Endothelial cell of umbilical vein (primary cell): Measurements from ENCODE around the gene RHOA. TPM values are rescaled to one million over a fixed set of nuclear protein-coding genes. Genes with fewer than 3 reads are reported as not detected.

Source experiments
- BruUV-seq: library from RNA; stranded (reverse); fragments of 400-500 nt; replicated peaks from 2 replicates; lab custom pipeline; 2021; lab: Mats Ljungman, UMichigan
- CTCF ChIA-PET: fragments of 300-600, 350-600 bp; sonication (Branson Sonifier 250); formaldehyde crosslinking; loops from one replicate; lab custom pipeline; 2021; ENCODE audit warnings: antibody characterized with exemption, inconsistent platforms; lab: Charles Lee
- POLR2A ChIA-PET: fragments of 300-600, 350-600 bp; sonication (Branson Sonifier 250); formaldehyde crosslinking; loops from one replicate; lab custom pipeline; 2021; ENCODE audit warnings: antibody characterized with exemption, inconsistent platforms; lab: Charles Lee
- DNase-seq: peaks from one replicate; pipeline ENCODE4 v3.0.0-alpha.2; 2011; ENCODE audit warnings: low read depth, low spot score
- FAIRE-seq: peaks from 2 replicates; lab custom pipeline; 2011; peaks lifted over from hg19 to GRCh38; lab: Jason Lieb, UNC
- H2AFZ ChIP-seq: 2 replicates; pipeline ENCODE4 v1.6.0; 2012; ENCODE audit warnings: low read depth, low read length, control low read depth, inconsistent platforms
- H3K27ac ChIP-seq: 2 replicates; pipeline ENCODE4 v1.5.1; 2011; ENCODE audit warnings: low read depth, mild to moderate bottlenecking, control low read depth, low read length, moderate library complexity; ENCODE audit not compliant: insufficient read depth
- H3K27me3 ChIP-seq, 2 experiments: 2 replicates each; pipeline versions ENCODE4 v1.6.0 to v1.6.1; 2011; ENCODE audit warnings: low read length in 2 of 2, mixed read lengths in 1 of 2; ENCODE audit not compliant: control insufficient read depth in 2 of 2, insufficient read depth in 2 of 2
- H3K36me3 ChIP-seq, 2 experiments: 2 replicates in 1 of 2; 3 replicates in 1 of 2; pipeline ENCODE4 v1.5.1; 2011; ENCODE audit warnings: low read length in 2 of 2, mild to moderate bottlenecking in 1 of 2, moderate library complexity in 1 of 2; ENCODE audit not compliant: control insufficient read depth in 2 of 2, insufficient read depth in 2 of 2; ENCODE audit errors: extremely low read depth in 1 of 2
- H3K4me1 ChIP-seq: 3 replicates; pipeline ENCODE4 v1.5.1; 2011; ENCODE audit warnings: mild to moderate bottlenecking, low read length; ENCODE audit not compliant: control insufficient read depth, insufficient read depth; ENCODE audit errors: extremely low read depth
- H3K4me2 ChIP-seq: 2 replicates; pipeline ENCODE4 v1.6.1; 2011; ENCODE audit warnings: low read length, control low read depth, mixed read lengths; ENCODE audit not compliant: insufficient read depth
- H3K4me3 ChIP-seq, 3 experiments: fragments of 200-600 bp in 1 of 3; sonication (generic), shearing (Covaris generic) in 1 of 3; replicated peaks in 1 of 3; 2 replicates each; pipeline ENCODE4 v1.5.1; 2011 to 2016; ENCODE audit warnings: control low read depth in 3 of 3, low read length in 3 of 3, mild to moderate bottlenecking in 2 of 3, inconsistent platforms in 1 of 3, low read depth in 1 of 3, moderate library complexity in 1 of 3; ENCODE audit not compliant: insufficient read depth in 1 of 3
- H3K79me2 ChIP-seq: 2 replicates; pipeline ENCODE4 v1.6.0; 2012; ENCODE audit warnings: low read length, inconsistent platforms; ENCODE audit not compliant: control insufficient read depth, insufficient read depth
- H3K9ac ChIP-seq: replicated peaks from 2 replicates; pipeline ENCODE3; 2011; ENCODE audit warnings: low read length, control low read depth; ENCODE audit not compliant: insufficient read depth; ENCODE audit errors: extremely low read depth
- H3K9me1 ChIP-seq: replicated peaks from 3 replicates; pipeline ENCODE4 v1.6.0; 2011; ENCODE audit warnings: mild to moderate bottlenecking, low read length; ENCODE audit not compliant: control insufficient read depth, insufficient read depth; ENCODE audit errors: extremely low read depth
- H3K9me3 ChIP-seq: replicated peaks from 2 replicates; pipeline ENCODE4 v1.5.1; 2012; ENCODE audit warnings: low read length, inconsistent platforms; ENCODE audit not compliant: control insufficient read depth, insufficient read depth
- H4K20me1 ChIP-seq: replicated peaks from 2 replicates; pipeline ENCODE3; 2011; ENCODE audit warnings: mild to moderate bottlenecking, low read length; ENCODE audit not compliant: control insufficient read depth, insufficient read depth; ENCODE audit errors: extremely low read depth
- EZH2 ChIP-seq: IDR thresholded peaks from 2 replicates; pipeline ENCODE4 v1.6.1; 2012; ENCODE audit warnings: borderline replicate concordance, low read depth, mild to moderate bottlenecking, moderate library complexity, low read length, inconsistent platforms; ENCODE audit not compliant: severe bottlenecking
- FOS ChIP-seq: IDR thresholded peaks from 2 replicates; pipeline ENCODE4 v1.6.1; 2011; ENCODE audit warnings: mild to moderate bottlenecking, low read length, moderate library complexity, borderline replicate concordance; ENCODE audit not compliant: insufficient read depth
- GATA2 ChIP-seq: IDR thresholded peaks from 2 replicates; pipeline ENCODE4 v1.7.0; 2011; ENCODE audit warnings: low read depth, mild to moderate bottlenecking, moderate library complexity, mixed read lengths, low read length; ENCODE audit not compliant: insufficient read length, insufficient read depth
- JUN ChIP-seq: IDR thresholded peaks from 2 replicates; pipeline ENCODE4 v1.6.1; 2011; ENCODE audit warnings: borderline replicate concordance, low read depth; ENCODE audit not compliant: insufficient read length, insufficient read depth
- POLR2A ChIP-seq: IDR thresholded peaks from 2 replicates; pipeline ENCODE4 v1.6.1; 2012; ENCODE audit warnings: low read depth, mild to moderate bottlenecking, control low read depth, low read length
- POLR2AphosphoS5 ChIP-seq: IDR thresholded peaks from 2 replicates; pipeline ENCODE4 v1.6.1; 2012; ENCODE audit warnings: low read depth, mild to moderate bottlenecking, control low read depth, low read length, moderate library complexity; ENCODE audit not compliant: insufficient read depth
- dilution Hi-C: fragments of 300-500 bp; cut with MboI; formaldehyde crosslinking; loops from one replicate; pipeline ENCODE4 v1.15.0; 2019; ENCODE audit warnings: low sequenced_read_pairs; ENCODE audit not compliant: extremely low pct_ligation_motif_present
- intact Hi-C: fragments of 100-400 bp; cut with micrococcal nuclease; formaldehyde crosslinking; loops from one replicate; pipeline ENCODE4 v1.10.0; 2022
- polyA plus RNA-seq, 4 experiments: library from polyadenylated mRNA; depleted of rRNA in 3 of 4; stranded (reverse) in 3 of 4; unstranded in 1 of 4; fragments of >200 nt; gene quantifications; 2 replicates each; pipeline versions ENCODE4 v1.2.1 to v1.2.3, GENCODE V29; 2011 to 2012; ENCODE audit warnings: missing spikeins in 1 of 4
- total RNA-seq: library from RNA; stranded (reverse); gene quantifications from 2 replicates; pipeline ENCODE4 v1.2.3, GENCODE V29; 2021
- TF ChIP-seq, protein P1 (sequence below): IDR thresholded peaks from 2 replicates; pipeline ENCODE4 v1.6.1; 2011; ENCODE audit not compliant: insufficient read depth, insufficient read length

The RHOA gene
- total and polyA plus RNA-seq, 2 donors (not counting 3 experiments of a cell fraction or from before 2014, with no cell fraction given), result 450 to 580 TPM

DNA sequence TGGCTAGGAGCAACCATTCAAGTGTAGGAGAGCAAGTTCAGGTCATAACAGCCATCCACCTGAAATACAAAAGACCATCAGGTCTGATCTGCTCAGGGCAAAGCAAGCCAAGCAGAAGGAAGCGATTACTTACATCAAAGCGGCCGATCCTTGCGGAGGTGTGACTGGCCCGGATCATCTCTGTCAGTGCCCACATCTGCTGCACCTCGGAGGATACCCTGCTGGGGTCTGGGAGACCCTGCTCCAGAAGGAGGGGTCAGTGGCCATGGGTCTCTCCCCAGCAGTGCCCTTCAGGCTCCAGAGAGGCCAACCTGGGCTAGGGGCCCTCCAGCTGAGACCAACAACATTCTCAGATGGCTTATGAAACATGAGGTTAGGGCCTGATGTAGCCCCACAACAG, 13.0 kb upstream of the RHOA start:
- FAIRE-seq (no peak), DNase-seq (no peak)
- no peaks in the 10 kb centered on the region for H3K9me3 ChIP-seq
- no peaks in the 10 kb centered on the region for H3K79me2 ChIP-seq
- H3K4me3 ChIP-seq, result no peak overlapping the region
- H4K20me1 ChIP-seq, result no peaks in the 10 kb centered on the region
- H3K27ac ChIP-seq, result no peak overlapping the region
- no peak overlapping the region for H2AFZ ChIP-seq
- dilution Hi-C loops (no loop called here), intact Hi-C loops (loop anchor here (5.0 kb wide), 1 partner anchor 333 kb away; the partner anchor contains the start of gene QRICH1)
- ChIA-PET POLR2A (no interaction called here), CTCF (interaction anchor here (1.6 kb wide), 1 partner anchor 24 kb away, joined by 5 read pairs; no protein-coding TSS in a partner anchor)
- H3K9me1 ChIP-seq, result no peaks in the 10 kb centered on the region
- TF ChIP-seq, protein P1, sequence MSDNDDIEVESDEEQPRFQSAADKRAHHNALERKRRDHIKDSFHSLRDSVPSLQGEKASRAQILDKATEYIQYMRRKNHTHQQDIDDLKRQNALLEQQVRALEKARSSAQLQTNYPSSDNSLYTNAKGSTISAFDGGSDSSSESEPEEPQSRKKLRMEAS, result no peak
- TF ChIP-seq GATA2 (no peak), POLR2AphosphoS5 (no peak), EZH2 (no peak), JUN (no peak), FOS (no peak), POLR2A (no peak)
- no peak overlapping the region for H3K9ac ChIP-seq
- no peak overlapping the region for H3K4me2 ChIP-seq
- peaks cover 0 to 18% of the 10 kb centered on the region in 2 experiments for H3K36me3 ChIP-seq
- peaks cover 2% of the 10 kb centered on the region for H3K4me1 ChIP-seq
- no peaks in the 10 kb centered on the region for H3K27me3 ChIP-seq
- BruUV-seq, result no TSS peak
